BJ (cell line): Measurements from ENCODE around the gene SRSF6. TPM values are rescaled to one million over a fixed set of nuclear protein-coding genes. Genes with fewer than 3 reads are reported as not detected.
"Not testable (repeated sequence)": the region's sequence is repeated elsewhere in the genome, so short reads cannot be mapped to it uniquely, and the experiment has no call there.

Source experiments
- CTCF ChIA-PET: fragments of 350-600 bp; formaldehyde crosslinking; extraction: SDS; loops from one replicate; lab custom pipeline; 2021; ENCODE audit warnings: antibody characterized with exemption, inconsistent platforms; lab: Yijun Ruan, JAX
- POLR2A ChIA-PET: fragments of 300-600 bp; sonication (Branson Sonifier 250); formaldehyde crosslinking; extraction: SDS; loops from one replicate; lab custom pipeline; 2021; ENCODE audit warnings: antibody characterized with exemption; lab: Charles Lee
- DNase-seq: peaks from one replicate; pipeline ENCODE4 v3.0.0-alpha.2; 2011; ENCODE audit warnings: low read depth
- H3K27me3 ChIP-seq: 2 replicates; pipeline ENCODE4 v1.6.0; 2011; ENCODE audit warnings: low read length; ENCODE audit not compliant: control insufficient read depth, insufficient read depth
- H3K36me3 ChIP-seq: 2 replicates; pipeline ENCODE4 v1.5.1; 2011; ENCODE audit warnings: low read length; ENCODE audit not compliant: control insufficient read depth, insufficient read depth
- H3K4me3 ChIP-seq: 2 replicates; pipeline ENCODE4 v1.5.1; 2011; ENCODE audit warnings: low read depth, mild to moderate bottlenecking, control low read depth, low read length
- CTCF ChIP-seq: IDR thresholded peaks from 2 replicates; pipeline ENCODE4 v1.5.1; 2011; ENCODE audit warnings: low read depth, mild to moderate bottlenecking, control low read depth, inconsistent platforms, low read length, moderate library complexity; ENCODE audit not compliant: insufficient read depth
- polyA plus RNA-seq: library from polyadenylated mRNA; depleted of rRNA; stranded (reverse); fragments of >200 nt; gene quantifications from 2 replicates; pipeline ENCODE4 v1.2.3, GENCODE V29; 2011

SRSF6 gene
- polyA plus RNA-seq, 1 experiment, result 76.1 TPM

- CTCF ChIA-PET, result no interaction called here
- Histone ChIP-seq H3K27me3 (no peaks in the 10 kb centered on the region), H3K36me3 (no peaks in the 10 kb centered on the region), H3K4me3 (no peak overlapping the region)
- POLR2A ChIA-PET, result no interaction called here
- TF ChIP-seq CTCF, result no peak
- DNase-seq, result no peak
Observed at GRCh38 chr20:43416591-43417228, 41.0 kb upstream of the SRSF6 start.

DNA sequence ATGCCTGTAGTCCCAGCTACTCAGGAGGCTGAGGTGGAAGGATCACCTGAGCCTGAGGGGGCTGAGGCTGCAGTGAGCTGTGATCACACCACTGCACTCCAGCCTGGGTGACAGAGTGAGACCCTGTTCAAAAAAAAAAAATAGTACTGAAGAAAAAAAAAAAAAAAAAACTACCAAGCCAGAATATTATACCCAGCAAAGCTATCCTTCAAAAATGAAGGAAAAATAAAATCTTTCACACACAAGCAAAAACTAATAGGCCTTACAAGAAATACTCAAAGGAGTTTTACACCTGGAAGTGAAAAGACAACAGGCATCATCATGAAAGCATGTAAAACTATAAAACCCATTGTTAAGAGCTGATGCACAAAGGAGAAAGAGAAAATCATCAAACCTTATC, 37.5 kb upstream of the SRSF6 start:
- Histone ChIP-seq H3K4me3 (no peak overlapping the region), H3K36me3 (no peaks in the 10 kb centered on the region), H3K27me3 (no peaks in the 10 kb centered on the region; the same call in none of the 2 replicates)
- no peak for DNase-seq
- ChIA-PET CTCF (interaction anchor here (0.8 to 1.3 kb wide), 2 partner anchors 11 to 1686 kb away, joined by 3 read pairs; no protein-coding TSS in a partner anchor), POLR2A (no interaction called here)
- no peak for TF ChIP-seq CTCF

DNA sequence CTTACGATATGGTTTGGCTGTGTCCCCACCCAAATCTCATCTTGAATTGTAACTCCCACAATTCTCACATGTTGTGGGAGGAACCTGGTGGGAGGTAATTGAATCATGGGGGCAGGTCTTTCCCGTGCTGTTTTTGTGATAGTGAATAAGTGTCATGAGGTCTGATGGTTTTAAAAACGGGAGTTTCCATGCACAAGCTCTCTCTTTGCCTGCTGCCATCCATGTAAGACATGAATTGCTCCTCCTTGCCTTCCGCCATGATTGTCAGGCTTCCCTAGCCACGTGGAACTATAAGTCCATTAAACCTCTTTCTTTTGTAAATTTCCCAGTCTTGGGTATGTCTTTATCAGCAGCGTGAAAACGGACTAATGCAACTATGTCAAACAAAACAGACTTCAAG, 36.8 kb upstream of the SRSF6 start:
- H3K36me3 ChIP-seq, CTCF ChIA-PET, POLR2A ChIA-PET, DNase-seq, H3K27me3 ChIP-seq, H3K4me3 ChIP-seq: not testable (repeated sequence)

DNA sequence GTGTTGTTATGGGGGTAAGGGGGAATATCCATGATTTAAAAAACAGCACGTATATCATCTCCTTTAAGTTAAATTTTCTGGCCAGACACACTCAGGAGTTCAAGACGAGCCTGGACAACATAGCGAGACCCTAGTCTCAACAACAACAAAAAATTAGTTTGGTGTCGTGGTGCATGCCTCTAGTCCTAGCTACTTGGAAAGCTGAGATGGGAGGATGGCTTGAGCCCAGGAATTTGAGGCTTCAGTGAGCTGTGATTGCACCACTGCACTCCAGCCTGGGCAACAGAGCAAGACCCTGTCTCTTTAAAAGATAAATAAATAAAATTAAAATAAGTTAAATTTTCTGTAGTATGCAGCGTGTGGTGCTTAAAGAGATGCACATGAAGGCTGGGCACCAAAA, 31.5 kb upstream of the SRSF6 start:
- DNase-seq, result no peak
- ChIA-PET CTCF (interaction anchor here (0.8 kb wide), 1 partner anchor 16 kb away, joined by 3 read pairs; no protein-coding TSS in a partner anchor), POLR2A (no interaction called here)
- H3K27me3 ChIP-seq, result peaks cover 3% of the 10 kb centered on the region
- TF ChIP-seq CTCF, result no peak
- H3K4me3 ChIP-seq, result no peak overlapping the region
- no peaks in the 10 kb centered on the region for H3K36me3 ChIP-seq

GRCh38 chr20:43430265-43431133, 27.2 kb upstream of the SRSF6 start:
- no peak for TF ChIP-seq CTCF
- DNase-seq, result no peak
- POLR2A ChIA-PET, result no interaction called here
- Histone ChIP-seq H3K4me3 (no peak overlapping the region), H3K36me3 (no peaks in the 10 kb centered on the region), H3K27me3 (peaks cover 3% of the 10 kb centered on the region; the same call in 1 of the 2 replicates)
- CTCF ChIA-PET, result interaction anchor here (1.1 to 1.7 kb wide), 4 partner anchors 19 to 1697 kb away, joined by 3 to 8 read pairs (median 3); no protein-coding TSS in a partner anchor
